Large intestine (tissue), 3 donors: Measurements from ENCODE around the gene PKD1L1. TPM values are rescaled to one million over a fixed set of nuclear protein-coding genes. Genes with fewer than 3 reads are reported as not detected.

Source experiments
- DNase-seq, 2 donors: peaks; one replicate each; pipeline versions ENCODE4 v3.0.0 to v3.0.0-alpha.2; 2013
- H3K27ac ChIP-seq: one replicate; pipeline ENCODE4 v1.5.1; 2013; ENCODE audit warnings: low read length
- H3K27me3 ChIP-seq: 2 replicates; pipeline ENCODE4 v1.6.1; 2013; ENCODE audit warnings: low read length; ENCODE audit not compliant: control insufficient read depth, insufficient read depth
- H3K36me3 ChIP-seq: 2 replicates; pipeline ENCODE4 v1.6.1; 2013; ENCODE audit warnings: low read length; ENCODE audit not compliant: control insufficient read depth, insufficient read depth
- H3K4me1 ChIP-seq: one replicate; pipeline ENCODE4 v1.6.1; 2013; ENCODE audit warnings: low read length; ENCODE audit not compliant: control insufficient read depth, insufficient read depth
- H3K4me3 ChIP-seq: one replicate; pipeline ENCODE4 v1.5.1; 2013; ENCODE audit warnings: low read length
- H3K9me3 ChIP-seq: one replicate; pipeline ENCODE4 v1.6.1; 2013; ENCODE audit warnings: mild to moderate bottlenecking, low read depth, low read length, moderate library complexity; ENCODE audit not compliant: control insufficient read depth
- WGBS: methylation state at CpG from one replicate; pipeline ENCODE4 v1.1.5; 2013; ENCODE audit warnings: low lambda C conversion rate; ENCODE audit not compliant: insufficient coverage; 5-methylcytosine and 5-hydroxymethylcytosine counted together
- polyA plus RNA-seq: library from polyadenylated mRNA; unstranded; fragments of 120-200 nt; gene quantifications from one replicate; pipeline ENCODE4 v1.2.1, GENCODE V29; 2013

The PKD1L1 gene
- polyA plus RNA-seq, 1 donor = 1.0 TPM

GRCh38 chr7:47765373-47765979 is 182.8 kb downstream of the PKD1L1 start:
- H3K9me3 ChIP-seq = no peaks in the 10 kb centered on the region
- H3K4me1 ChIP-seq = peaks cover 20% of the 10 kb centered on the region
- H3K36me3 ChIP-seq = no peaks in the 10 kb centered on the region
- no peak for DNase-seq
- 60% methylated on average over 1 of the region's 2 CpGs for WGBS
- no peak overlapping the region for H3K4me3 ChIP-seq
- H3K27ac ChIP-seq = no peak overlapping the region
- no peaks in the 10 kb centered on the region for H3K27me3 ChIP-seq

- Histone ChIP-seq H3K27ac (no peak overlapping the region), H3K4me1 (peaks cover 20% of the 10 kb centered on the region), H3K27me3 (no peaks in the 10 kb centered on the region), H3K4me3 (no peak overlapping the region), H3K9me3 (no peaks in the 10 kb centered on the region), H3K36me3 (no peaks in the 10 kb centered on the region)
- no peak for DNase-seq
- WGBS = 71% methylated on average over 1 of the region's 5 CpGs
Observed at GRCh38 chr7:47764746-47765145, 183.5 kb downstream of the PKD1L1 start.

- no peak overlapping the region for H3K4me3 ChIP-seq
- peaks cover 20% of the 10 kb centered on the region for H3K4me1 ChIP-seq
- DNase-seq = peak; percentile 64 to 82
- H3K9me3 ChIP-seq = no peaks in the 10 kb centered on the region
- no peaks in the 10 kb centered on the region for H3K36me3 ChIP-seq
- H3K27me3 ChIP-seq = no peaks in the 10 kb centered on the region
- H3K27ac ChIP-seq = peak overlapping the region; percentile 89
- 20% methylated on average over 1 of the region's 9 CpGs for WGBS
Observed at GRCh38 chr7:47763063-47763974, 184.9 kb downstream of the PKD1L1 start.

- no peaks in the 10 kb centered on the region for H3K27me3 ChIP-seq
- H3K27ac ChIP-seq = peak overlapping the region; percentile 89
- no peak overlapping the region for H3K4me3 ChIP-seq
- no peak for DNase-seq
- WGBS = no CpG with 5 or more reads among the region's 4 CpGs
- H3K4me1 ChIP-seq = peaks cover 22% of the 10 kb centered on the region
- H3K9me3 ChIP-seq = no peaks in the 10 kb centered on the region
- no peaks in the 10 kb centered on the region for H3K36me3 ChIP-seq
Observed at GRCh38 chr7:47762746-47763062, 185.6 kb downstream of the PKD1L1 start.

GRCh38 chr7:47762207-47762606 is 186.1 kb downstream of the PKD1L1 start:
- Histone ChIP-seq H3K36me3 (no peaks in the 10 kb centered on the region), H3K4me1 (peaks cover 22% of the 10 kb centered on the region), H3K4me3 (no peak overlapping the region), H3K9me3 (no peaks in the 10 kb centered on the region), H3K27ac (peak overlapping the region; percentile 89), H3K27me3 (no peaks in the 10 kb centered on the region)
- no peak for DNase-seq

- Histone ChIP-seq H3K27me3 (no peaks in the 10 kb centered on the region), H3K27ac (no peak overlapping the region), H3K36me3 (no peaks in the 10 kb centered on the region), H3K4me1 (peaks cover 19% of the 10 kb centered on the region), H3K9me3 (no peaks in the 10 kb centered on the region), H3K4me3 (no peak overlapping the region)
- WGBS = no CpG with 5 or more reads among the region's 4 CpGs
- DNase-seq = no peak
Observed at GRCh38 chr7:47759056-47759706, 189.1 kb downstream of the PKD1L1 start.

- no peak for DNase-seq
- Histone ChIP-seq H3K9me3 (no peaks in the 10 kb centered on the region), H3K27me3 (no peaks in the 10 kb centered on the region), H3K4me1 (peaks cover 13% of the 10 kb centered on the region), H3K36me3 (no peaks in the 10 kb centered on the region), H3K27ac (peak overlapping the region; percentile 36), H3K4me3 (no peak overlapping the region)
- WGBS = no CpG with 5 or more reads among the region's 2 CpGs
Observed at GRCh38 chr7:47758546-47758945, 189.7 kb downstream of the PKD1L1 start.

- H3K4me1 ChIP-seq = peaks cover 8% of the 10 kb centered on the region
- WGBS = 57% methylated on average over 1 of the region's 10 CpGs
- DNase-seq = no peak
- H3K9me3 ChIP-seq = no peaks in the 10 kb centered on the region
- no peaks in the 10 kb centered on the region for H3K27me3 ChIP-seq
- no peak overlapping the region for H3K4me3 ChIP-seq
- H3K27ac ChIP-seq = no peak overlapping the region
- H3K36me3 ChIP-seq = no peaks in the 10 kb centered on the region
Observed at GRCh38 chr7:47757921-47758411, 190.3 kb downstream of the PKD1L1 start.

- Histone ChIP-seq H3K36me3 (no peaks in the 10 kb centered on the region), H3K27ac (no peak overlapping the region), H3K9me3 (no peaks in the 10 kb centered on the region), H3K4me1 (peaks cover 2% of the 10 kb centered on the region), H3K27me3 (no peaks in the 10 kb centered on the region), H3K4me3 (no peak overlapping the region)
- no CpG with 5 or more reads among the region's 4 CpGs for WGBS
- no peak for DNase-seq
Observed at GRCh38 chr7:47756636-47757035, 191.6 kb downstream of the PKD1L1 start.

GRCh38 chr7:47755248-47755647 is 193.0 kb downstream of the PKD1L1 start:
- no peak for DNase-seq
- no peak overlapping the region for H3K4me3 ChIP-seq
- no peaks in the 10 kb centered on the region for H3K36me3 ChIP-seq
- no peak overlapping the region for H3K27ac ChIP-seq
- H3K9me3 ChIP-seq = no peaks in the 10 kb centered on the region
- H3K4me1 ChIP-seq = peaks cover 2% of the 10 kb centered on the region
- no peaks in the 10 kb centered on the region for H3K27me3 ChIP-seq
- 100% methylated on average over 1 of the region's 3 CpGs for WGBS
